K562 (cell line): ENCODE data around the gene TMC1. TPM values are rescaled to one million over a fixed set of nuclear protein-coding genes. Genes with fewer than 3 reads are reported as not detected.

Experiments used
- ATAC-seq: fragments of 200-7000 bp; cut with Tn5 transposase; 3 replicates; pipeline ENCODE4 v1.9.1; 2020; ENCODE audit warnings: moderate library complexity
- BruUV-seq: library from RNA; stranded (reverse); fragments of 400-500 nt; replicated peaks from 2 replicates; lab custom pipeline; 2021; lab: Mats Ljungman, UMichigan
- CTCF ChIA-PET: fragments of 300-600 bp; formaldehyde crosslinking; extraction: SDS; loops from one replicate; lab custom pipeline; 2021; ENCODE audit warnings: low intra/inter-chr PET ratio; lab: Yijun Ruan, JAX
- POLR2A ChIA-PET: fragments of 300-600, 350-650 bp; sonication (Branson Sonifier 250); formaldehyde crosslinking; extraction: SDS; loops from one replicate; lab custom pipeline; 2021; ENCODE audit warnings: antibody characterized with exemption, inconsistent platforms; lab: Yijun Ruan, JAX
- DNase-seq, 4 experiments: peaks; one replicate each; pipeline versions ENCODE4 v3.0.0 to v3.0.0-alpha.2; 2011 to 2018; ENCODE audit warnings: low spot score in 3 of 4, mixed read lengths in 3 of 4; ENCODE audit errors: extremely low read depth in 1 of 4
- FAIRE-seq: peaks from 2 replicates; lab custom pipeline; 2011; peaks lifted over from hg19 to GRCh38; lab: Jason Lieb, UNC
- H2AFZ ChIP-seq: 2 replicates; pipeline ENCODE4 v1.6.0; 2011; ENCODE audit warnings: low read depth, low read length, control low read depth, inconsistent platforms
- H3K27ac ChIP-seq: fragments of 200-600 bp; 3 replicates; pipeline ENCODE4 v1.8.0; 2011; ENCODE audit warnings: low read depth, mild to moderate bottlenecking, control low read depth, inconsistent platforms, low read length, moderate library complexity, mixed read lengths; ENCODE audit errors: extremely low read depth
- H3K27me3 ChIP-seq, 2 experiments: fragments of 300-600 bp in 1 of 2; 2 replicates in 1 of 2; 3 replicates in 1 of 2; pipeline versions ENCODE4 v1.6.0 to v1.8.0; 2011; ENCODE audit warnings: inconsistent platforms in 2 of 2, low read length in 2 of 2, mild to moderate bottlenecking in 1 of 2, mixed read lengths in 1 of 2, moderate library complexity in 1 of 2; ENCODE audit not compliant: control insufficient read depth in 2 of 2, insufficient read depth in 2 of 2
- H3K36me3 ChIP-seq: fragments of 300-600 bp; 3 replicates; pipeline ENCODE4 v1.8.0; 2011; ENCODE audit warnings: mild to moderate bottlenecking, low read length, inconsistent platforms; ENCODE audit not compliant: control insufficient read depth, insufficient read depth
- H3K4me1 ChIP-seq, 2 experiments: fragments of 200-600 bp in 1 of 2; replicated peaks in 1 of 2; 2 replicates in 1 of 2; 3 replicates in 1 of 2; pipeline versions ENCODE4 v1.5.1 to v1.8.0; 2011; ENCODE audit warnings: inconsistent platforms in 2 of 2, low read length in 2 of 2, mild to moderate bottlenecking in 1 of 2, mixed read lengths in 1 of 2, moderate library complexity in 1 of 2; ENCODE audit not compliant: control insufficient read depth in 2 of 2, insufficient read depth in 2 of 2
- H3K4me2 ChIP-seq: 2 replicates; pipeline ENCODE4 v1.6.1; 2011; ENCODE audit warnings: low read length, control low read depth, inconsistent platforms, mixed read lengths; ENCODE audit not compliant: insufficient read depth
- H3K4me3 ChIP-seq: fragments of 200-600 bp; sonication (generic), shearing (Covaris generic); 2 replicates; pipeline ENCODE4 v1.5.1; 2016; ENCODE audit warnings: control low read depth, inconsistent platforms
- H3K79me2 ChIP-seq: fragments of 200-600 bp; 3 replicates; pipeline ENCODE4 v1.8.0; 2011; ENCODE audit warnings: low read length, inconsistent platforms; ENCODE audit not compliant: control insufficient read depth, insufficient read depth
- H3K9ac ChIP-seq, 2 experiments: 2 replicates each; pipeline versions ENCODE4 v1.6.0 to v1.6.1; 2011; ENCODE audit warnings: low read depth in 2 of 2, low read length in 2 of 2, control low read depth in 1 of 2, inconsistent platforms in 1 of 2, mild to moderate bottlenecking in 1 of 2, mixed read lengths in 1 of 2; ENCODE audit not compliant: insufficient read depth in 1 of 2
- H3K9me1 ChIP-seq: one replicate; pipeline ENCODE4 v1.6.0; 2011; ENCODE audit warnings: inconsistent platforms, mild to moderate bottlenecking, low read length, moderate library complexity; ENCODE audit not compliant: control insufficient read depth, insufficient read depth
- H3K9me3 ChIP-seq: replicated peaks from 2 replicates; pipeline ENCODE4 v1.5.1; 2011; ENCODE audit warnings: low read depth, low read length, inconsistent platforms; ENCODE audit not compliant: control insufficient read depth, insufficient read depth
- H4K20me1 ChIP-seq: replicated peaks from 2 replicates; pipeline ENCODE4 v1.6.1; 2011; ENCODE audit warnings: low read length, inconsistent platforms, mixed read lengths; ENCODE audit not compliant: control insufficient read depth, insufficient read depth
- DNMT1 ChIP-seq: fragments of 450-650 bp; IDR thresholded peaks from 2 replicates; pipeline ENCODE4 v1.6.1; 2016; ENCODE audit warnings: antibody characterized with exemption, mild to moderate bottlenecking
- EHMT2 ChIP-seq: fragments of 450-650 bp; IDR thresholded peaks from 2 replicates; pipeline ENCODE4 v1.6.1; 2018; ENCODE audit warnings: antibody characterized with exemption
- HES1 ChIP-seq: fragments of 450-650 bp; IDR thresholded peaks from 2 replicates; pipeline ENCODE4 v1.6.1; 2016; ENCODE audit warnings: low read depth, mild to moderate bottlenecking, moderate library complexity
- KLF6 ChIP-seq: fragments of 250-450 bp; sonication (Bioruptor Pico); IDR thresholded peaks from 2 replicates; pipeline ENCODE4 v1.4.0; 2020; ENCODE audit warnings: mild to moderate bottlenecking, moderate library complexity, borderline replicate concordance
- LCOR ChIP-seq: sonication (generic); formaldehyde crosslinking; IDR thresholded peaks from 2 replicates; pipeline ENCODE4 v1.8.0; 2022; ENCODE audit warnings: mild to moderate bottlenecking, missing genetic modification reagents
- STAT5A ChIP-seq: IDR thresholded peaks from 2 replicates; pipeline ENCODE4 v1.6.1; 2012; ENCODE audit warnings: low read length, inconsistent platforms, borderline replicate concordance
- ZBTB9 ChIP-seq: fragments of 450-650 bp; formaldehyde crosslinking; IDR thresholded peaks from 2 replicates; pipeline ENCODE4 v1.4.0; 2020; ENCODE audit warnings: mild to moderate bottlenecking, moderate library complexity
- ZNF583 ChIP-seq: fragments of 250-450 bp; sonication (Bioruptor Pico); IDR thresholded peaks from 2 replicates; pipeline ENCODE4 v1.4.0; 2020
- ZNF77 ChIP-seq: fragments of 250-450 bp; sonication (Bioruptor Pico); IDR thresholded peaks from 2 replicates; pipeline ENCODE4 v1.5.0; 2020
- WGBS: fragments of 100-300 bp; shearing (Covaris generic); methylation state at CpG from one replicate; pipeline ENCODE4 v1.1.6; 2016; ENCODE audit warnings: low coverage, mixed read lengths; ENCODE audit not compliant: insufficient coverage; ENCODE audit errors: missing lambda C conversion rate; 5-methylcytosine and 5-hydroxymethylcytosine counted together
- in situ Hi-C: fragments of 300-500 bp; cut with MboI; formaldehyde crosslinking; loops from 4 replicates; pipeline ENCODE4 v1.15.0; 2018; ENCODE audit warnings: inconsistent platforms, mixed read lengths
- intact Hi-C: fragments of 100-400 bp; cut with micrococcal nuclease; formaldehyde crosslinking; loops from 2 replicates; pipeline ENCODE4 v1.14.2; 2022
- polyA plus RNA-seq, 8 experiments: library from polyadenylated mRNA; depleted of rRNA in 4 of 8; stranded (reverse) in 5 of 8; unstranded in 3 of 8; fragments of >200 nt; fragmentation: Nextera tagmentation in 2 of 8; fragmentation: Illumina TruSeq in 1 of 8; extraction: Ambion mirVana in 2 of 8; extraction: Trizol in 1 of 8; gene quantifications; 2 replicates each; pipeline versions ENCODE4 v1.2.1 to v1.2.3, GENCODE V29; 2011 to 2014; ENCODE audit warnings: inconsistent platforms in 1 of 8, missing spikeins in 1 of 8
- total RNA-seq, 7 experiments: library from RNA; depleted of rRNA in 6 of 7; stranded (reverse); fragments of >200 nt in 6 of 7; fragmentation: Illumina TruSeq in 2 of 7; extraction: Trizol in 2 of 7; gene quantifications; 2 replicates each; pipeline versions ENCODE4 v1.2.1 to v1.2.3, GENCODE V29; 2011 to 2021; ENCODE audit warnings: low replicate concordance in 1 of 7

The TMC1 gene
- total and polyA plus RNA-seq, 9 of the 15 experiments (the other 6 are each of a cell fraction or from before 2014, with no cell fraction given): 0.10 to 0.15 TPM; not detected in 7

GRCh38 chr9:72814083-72814597, 292.7 kb downstream of the TMC1 start (continued):
- TF ChIP-seq ZBTB9 (CRISPR knock-in tag): no peak
- no peak for TF ChIP-seq ZNF583 (CRISPR knock-in tag)

- in situ Hi-C loops: no loop called here
- intact Hi-C loops: no loop called here
- Histone ChIP-seq H2AFZ (no peak overlapping the region), H3K9me1 (no peaks in the 10 kb centered on the region), H3K27ac (no peak overlapping the region), H3K4me1 (no peaks in the 10 kb centered on the region), H3K79me2 (no peaks in the 10 kb centered on the region), H4K20me1 (no peaks in the 10 kb centered on the region), H3K36me3 (no peaks in the 10 kb centered on the region), H3K9ac (no peak overlapping the region)
- ATAC-seq (no peak), DNase-seq (no peak), FAIRE-seq (no peak)
- 1% methylated on average over 8 of the region's 8 CpGs for WGBS
- no TSS peak for BruUV-seq
- CTCF ChIA-PET: no interaction called here
- no peak for TF ChIP-seq STAT5A
- TF ChIP-seq HES1: no peak
- no peak for TF ChIP-seq DNMT1
- TF ChIP-seq ZNF77 (CRISPR knock-in tag): no peak
- TF ChIP-seq LCOR (CRISPR knock-in tag): no peak
- no peak for TF ChIP-seq KLF6 (CRISPR knock-in tag)
- no peak for TF ChIP-seq EHMT2
- TF ChIP-seq, all 486 proteins: peak for 0
- POLR2A ChIA-PET: no interaction called here
- Histone ChIP-seq H3K4me2 (no peak overlapping the region), H3K27me3 (no peaks in the 10 kb centered on the region; a peak in 3 of 5 replicates), H3K9me3 (no peaks in the 10 kb centered on the region), H3K4me3 (no peak overlapping the region)
Observed at GRCh38 chr9:72816666-72817065, 295.3 kb downstream of the TMC1 start.
